ENCODE measurements around the gene KSR1. TPM values are rescaled to one million over a fixed set of nuclear protein-coding genes. Genes with fewer than 3 reads are reported as not detected.

Gene KSR1
- total and polyA plus RNA-seq, 2 of the 8 experiments (the other 6 are each of a cell fraction or from before 2014, with no cell fraction given), result 14.1 to 34.7 TPM

GRCh38 chr17:27495460-27495859, 39.2 kb downstream of the KSR1 start (continued):
- TF ChIP-seq SIN3A (conservative IDR thresholded peaks at IDR 0.05 in 1 of 2, IDR thresholded peaks at IDR 0.05 in 1 of 2; ENCODE audit: low read depth in 1 of 2, low read length in 2 of 2), result no peak
- no peak for TF ChIP-seq PHF8 (conservative IDR thresholded peaks at IDR 0.05; ENCODE audit: low read depth, low read length)
- TF ChIP-seq GTF2F1 (IDR thresholded peaks at IDR 0.05; ENCODE audit: borderline replicate concordance, low read depth, low read length), result no peak
- no peak for TF ChIP-seq CHD7 (IDR thresholded peaks at IDR 0.05; ENCODE audit: insufficient replicate concordance, low read length)

Measured in H1 (cell line).